Ramos (cell line): ENCODE data around the gene NPHP4.
"Not testable (repeated sequence)": the region's sequence is repeated elsewhere in the genome, so short reads cannot be mapped to it uniquely, and the experiment has no call there.

Experiments used
- in situ Hi-C: fragments of 300-500 bp; cut with MboI; formaldehyde crosslinking; loops from one replicate; pipeline ENCODE4 v1.14.3; 2022; ENCODE audit warnings: low sequenced_read_pairs; ENCODE audit not compliant: unreplicated experiment

Gene NPHP4

DNA sequence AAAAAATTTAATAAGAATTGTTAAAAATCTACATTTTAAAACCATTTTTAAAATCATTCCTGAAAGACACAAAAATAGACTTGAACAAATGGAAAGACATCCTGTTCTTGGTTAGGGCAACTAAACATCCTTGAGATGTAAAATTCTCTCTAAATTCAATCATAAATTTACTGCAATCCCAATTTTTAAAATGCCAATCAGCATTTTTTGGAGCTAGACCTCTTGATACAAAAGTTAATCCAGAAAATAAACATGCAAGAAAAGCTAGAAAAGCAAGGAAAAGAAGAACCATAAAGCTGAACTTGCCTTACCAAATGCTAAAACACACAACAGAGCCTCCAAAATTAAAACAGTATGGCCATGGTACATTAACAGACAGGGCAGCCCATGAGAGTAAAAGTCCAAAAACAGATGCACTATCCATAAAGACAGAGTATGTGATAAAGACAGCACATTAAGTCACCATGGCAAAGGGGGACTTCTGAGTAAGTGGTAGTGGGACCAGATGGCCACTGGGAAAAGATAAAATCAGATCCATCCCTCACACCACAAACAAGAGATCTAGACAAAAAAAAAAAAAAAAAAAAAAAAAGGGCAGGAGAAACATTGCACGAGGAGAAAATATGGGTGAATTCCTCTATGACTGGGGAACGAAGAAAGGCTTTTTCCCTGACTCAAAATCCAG, 51.4 kb downstream of the NPHP4 start:
- in situ Hi-C loops: no loop called here

DNA sequence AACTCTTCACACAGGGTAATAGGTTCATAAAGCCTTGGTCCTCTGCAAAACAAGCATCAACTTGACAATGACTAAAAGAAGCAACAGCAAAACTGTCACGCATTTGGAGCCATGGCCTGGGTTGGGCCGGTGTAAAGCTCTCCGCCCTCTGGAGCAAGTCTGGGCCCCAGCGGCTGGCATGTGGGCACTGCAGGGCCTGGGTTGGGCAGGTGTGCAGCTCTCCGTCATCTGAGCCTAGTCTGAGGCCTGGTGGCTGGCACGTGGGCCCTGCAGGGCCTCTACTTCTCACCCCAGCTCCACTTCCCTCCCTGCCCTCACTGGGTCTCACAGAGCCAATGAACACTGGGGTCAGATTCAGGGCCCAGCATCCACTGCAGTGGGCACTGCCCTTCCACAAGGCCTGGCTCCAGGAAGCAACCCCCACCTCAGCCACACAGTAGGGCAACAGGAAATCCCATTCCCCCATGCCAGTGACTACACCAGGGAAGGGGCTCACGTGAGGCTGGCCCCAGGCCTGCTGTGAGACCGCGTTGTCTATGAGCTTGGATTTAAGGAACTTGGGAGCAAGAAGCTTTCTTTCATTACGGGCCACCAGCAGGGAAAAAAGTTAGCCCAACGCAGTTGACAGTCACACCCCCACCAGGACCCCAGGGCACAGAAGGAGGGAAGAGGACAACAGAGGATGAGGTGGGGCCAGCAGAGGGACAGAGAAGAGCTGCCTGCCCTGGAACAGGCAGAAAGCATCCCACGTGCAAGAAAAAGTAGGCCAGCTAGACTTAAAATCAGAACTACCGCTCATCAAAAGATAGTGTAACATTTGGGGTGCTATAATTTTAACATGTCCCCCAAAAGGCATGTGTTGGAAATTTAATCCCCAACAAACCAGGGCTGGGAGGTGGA, 52.7 kb downstream of the NPHP4 start:
- in situ Hi-C loops: no loop called here

DNA sequence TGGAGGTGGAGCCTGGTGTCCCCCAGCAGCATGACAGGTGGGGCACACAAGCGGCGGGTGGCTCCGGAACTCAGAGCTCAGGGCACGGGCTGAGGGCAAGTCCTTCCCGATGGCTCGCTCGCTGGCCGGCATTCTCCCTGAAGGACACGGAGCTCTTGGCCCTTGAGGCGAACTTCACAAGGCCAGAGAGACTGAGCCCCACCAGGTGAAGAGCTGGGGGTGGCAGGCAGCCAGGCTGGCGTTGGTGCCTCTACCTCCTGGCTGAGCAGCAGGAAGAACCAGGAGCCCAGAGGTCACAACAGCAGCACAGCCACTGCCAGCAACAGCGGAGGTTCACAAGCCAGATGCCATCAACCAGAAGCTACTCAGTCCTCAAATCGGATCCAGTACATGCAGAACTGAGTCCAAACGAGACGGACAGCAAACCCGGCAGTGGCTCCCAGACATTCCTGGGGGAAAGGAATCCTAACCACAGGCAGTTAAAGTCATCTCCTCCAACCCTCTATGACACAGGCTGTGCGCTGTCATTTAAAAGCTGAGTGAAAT, 54.1 kb downstream of the NPHP4 start:
- in situ Hi-C loops: no loop called here

DNA sequence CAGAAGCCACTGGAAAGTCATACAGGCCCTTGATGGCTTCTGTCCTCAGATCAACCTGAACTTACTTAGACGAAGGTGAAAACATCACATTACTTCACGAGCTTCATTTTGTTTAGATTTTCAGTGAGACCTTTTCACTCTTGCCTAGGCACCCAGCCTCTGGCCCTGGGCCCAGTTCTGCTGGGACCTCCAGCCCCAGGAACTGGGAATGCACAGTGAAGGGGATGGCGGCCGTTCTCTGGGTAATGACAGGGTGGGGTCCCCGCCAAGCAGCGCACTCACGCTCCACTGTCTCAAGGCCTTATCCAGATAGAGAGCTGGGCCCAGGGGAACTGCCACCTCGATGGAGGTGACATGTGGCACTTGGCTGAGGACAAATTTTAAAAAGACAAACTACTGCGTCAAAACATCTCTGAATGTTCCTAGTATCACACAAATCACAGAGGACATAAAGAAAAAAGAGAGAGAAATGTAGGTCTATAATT, 54.8 kb downstream of the NPHP4 start:
- in situ Hi-C loops: no loop called here

DNA sequence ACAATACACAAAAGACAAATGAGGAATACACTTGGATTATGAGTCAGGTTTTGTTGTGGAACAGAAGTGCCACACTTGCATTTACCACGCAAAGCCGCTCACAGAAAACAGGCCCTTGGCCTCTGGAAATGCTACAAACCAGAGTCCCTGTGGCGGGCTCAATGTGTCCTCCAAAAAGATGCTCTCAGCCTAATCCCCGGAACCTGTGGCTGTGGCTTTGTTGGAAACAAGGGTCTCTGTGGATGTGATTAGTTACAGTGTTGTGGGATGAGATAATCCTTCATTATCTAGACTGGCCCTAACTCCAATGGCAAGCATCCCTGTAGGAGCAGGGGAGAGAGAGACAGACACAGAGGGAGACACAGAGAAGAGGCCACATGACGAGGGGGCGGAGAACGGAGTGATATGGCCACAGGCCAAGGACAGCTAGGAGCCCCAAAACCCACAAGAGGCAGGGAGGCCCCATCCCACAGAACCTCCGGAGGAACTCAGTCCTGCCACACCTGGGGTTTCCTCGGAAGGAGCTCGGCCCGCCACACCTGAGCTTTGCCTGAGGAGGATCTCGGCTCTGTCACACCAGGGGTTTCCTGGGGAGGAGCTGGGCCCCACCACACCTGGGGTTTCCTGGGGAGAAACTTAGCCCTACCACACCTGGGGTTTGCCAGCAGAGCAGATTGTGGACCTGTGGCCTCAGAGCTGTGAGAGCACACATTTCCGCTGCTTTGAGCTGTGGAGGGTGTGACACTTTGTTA, 55.4 kb downstream of the NPHP4 start:
- in situ Hi-C loops: no loop called here

DNA sequence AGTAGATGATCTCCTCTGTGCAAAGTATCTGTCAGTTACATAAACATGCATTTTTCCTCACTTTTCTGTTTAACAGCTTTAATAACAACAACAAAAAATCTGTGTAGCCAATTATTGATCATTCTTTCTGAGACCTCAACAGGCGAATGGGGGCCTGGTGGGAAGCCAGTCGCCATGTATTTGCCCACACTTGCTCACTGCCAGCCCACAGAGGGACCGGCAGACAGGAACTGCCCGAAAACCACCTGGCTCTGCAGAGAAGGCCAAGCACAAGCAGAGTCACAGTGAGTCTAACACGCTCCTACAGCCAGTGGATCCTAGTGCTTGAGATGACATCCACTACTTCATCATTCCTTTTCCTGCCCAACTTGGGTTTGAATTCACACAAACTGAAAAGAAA, 56.1 kb downstream of the NPHP4 start:
- in situ Hi-C loops: no loop called here

DNA sequence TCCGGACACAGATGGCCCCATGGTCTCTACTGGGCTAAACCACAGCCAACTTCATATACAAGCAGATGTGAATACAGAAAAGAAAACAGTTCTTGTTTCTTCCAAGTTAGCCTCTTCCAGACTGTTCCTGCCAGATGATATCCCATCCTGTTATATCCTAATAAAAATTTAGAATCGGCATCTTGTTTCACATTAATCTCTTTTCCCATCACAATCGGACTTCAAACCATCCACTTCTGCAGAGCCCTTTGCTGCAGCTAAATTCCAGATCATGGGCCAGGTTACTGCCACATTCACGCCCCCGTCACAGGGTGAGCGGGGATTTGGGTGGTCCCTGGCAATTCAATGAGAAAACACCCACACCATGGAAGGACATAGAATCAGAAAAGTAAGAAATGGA, 57.2 kb downstream of the NPHP4 start:
- in situ Hi-C loops: no loop called here

DNA sequence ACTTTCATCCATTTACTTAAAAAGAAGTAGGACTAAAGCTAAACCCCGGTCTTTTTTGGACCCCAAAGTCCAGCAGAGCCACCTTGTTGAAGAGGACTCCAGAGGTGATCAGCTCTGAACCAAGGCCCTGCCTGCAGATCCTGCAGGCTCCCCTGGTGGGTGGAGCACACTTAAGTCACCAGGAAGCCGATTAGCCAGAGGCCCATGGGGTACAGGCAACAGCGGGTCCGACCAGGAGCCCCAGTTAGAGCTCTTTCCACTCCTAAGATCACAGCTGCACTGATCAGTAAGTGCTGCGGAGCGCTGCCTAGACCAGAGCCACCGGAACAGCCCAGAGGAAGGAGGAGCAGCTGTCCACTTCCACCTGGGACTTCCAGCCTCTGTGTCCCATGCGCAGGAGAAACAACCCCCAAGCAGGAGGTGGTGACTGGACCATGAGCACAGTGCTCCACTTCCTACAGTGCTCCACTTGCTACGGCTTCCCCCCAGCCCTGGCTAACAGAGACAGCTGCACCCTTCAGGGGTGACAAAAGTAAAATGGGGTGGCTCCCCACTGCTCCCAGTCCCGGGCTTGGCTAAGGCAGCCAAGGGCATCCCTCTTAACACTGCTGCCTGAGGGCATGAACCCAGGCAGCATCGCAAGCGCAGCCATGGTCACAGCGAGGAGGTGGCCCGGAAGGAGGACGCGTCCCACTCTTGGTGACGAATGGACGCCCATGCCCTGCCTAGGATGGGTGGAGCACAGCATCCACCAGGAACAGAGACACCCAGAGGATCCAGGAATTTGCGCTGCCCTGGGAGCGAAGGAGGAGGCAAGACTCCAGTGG, 58.0 kb downstream of the NPHP4 start:
- in situ Hi-C loops: no loop called here

DNA sequence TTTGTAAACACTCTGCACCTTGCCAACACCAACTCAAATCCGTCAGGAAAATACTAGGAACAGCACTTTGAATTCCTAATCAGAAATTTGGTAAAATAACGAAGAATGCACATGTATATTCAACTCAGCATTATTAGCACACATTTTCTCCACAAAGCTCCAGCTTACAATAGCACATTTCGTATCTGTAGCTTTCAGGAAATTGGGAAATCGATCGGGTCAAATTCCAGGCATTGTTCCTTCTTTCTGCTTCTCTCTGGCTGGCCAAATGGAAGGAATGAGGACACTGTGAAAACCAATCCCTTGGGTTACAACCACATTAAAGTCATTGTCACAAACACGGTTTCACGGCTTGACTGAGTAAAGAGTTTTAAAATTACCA, 58.6 kb downstream of the NPHP4 start:
- in situ Hi-C loops: no loop called here

DNA sequence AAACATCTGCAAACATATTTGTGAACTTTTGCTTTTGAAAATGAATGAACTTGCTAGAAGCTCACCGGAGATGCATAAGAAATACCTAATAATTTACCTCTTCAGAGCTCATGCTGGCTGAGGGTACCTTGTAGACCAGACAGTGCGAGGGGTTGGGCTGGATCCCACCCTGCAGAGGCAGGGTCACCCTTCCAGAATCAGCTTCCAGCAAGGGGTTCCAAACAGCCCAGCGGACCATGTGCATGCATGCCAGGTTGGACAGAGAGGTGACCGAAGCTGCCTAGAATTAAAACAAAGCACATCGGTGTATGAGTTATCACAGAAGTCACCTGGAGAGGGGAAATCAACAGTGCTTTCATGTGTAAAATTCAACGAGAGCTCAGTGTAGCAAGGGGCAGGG, 59.2 kb downstream of the NPHP4 start:
- in situ Hi-C loops: no loop called here

DNA sequence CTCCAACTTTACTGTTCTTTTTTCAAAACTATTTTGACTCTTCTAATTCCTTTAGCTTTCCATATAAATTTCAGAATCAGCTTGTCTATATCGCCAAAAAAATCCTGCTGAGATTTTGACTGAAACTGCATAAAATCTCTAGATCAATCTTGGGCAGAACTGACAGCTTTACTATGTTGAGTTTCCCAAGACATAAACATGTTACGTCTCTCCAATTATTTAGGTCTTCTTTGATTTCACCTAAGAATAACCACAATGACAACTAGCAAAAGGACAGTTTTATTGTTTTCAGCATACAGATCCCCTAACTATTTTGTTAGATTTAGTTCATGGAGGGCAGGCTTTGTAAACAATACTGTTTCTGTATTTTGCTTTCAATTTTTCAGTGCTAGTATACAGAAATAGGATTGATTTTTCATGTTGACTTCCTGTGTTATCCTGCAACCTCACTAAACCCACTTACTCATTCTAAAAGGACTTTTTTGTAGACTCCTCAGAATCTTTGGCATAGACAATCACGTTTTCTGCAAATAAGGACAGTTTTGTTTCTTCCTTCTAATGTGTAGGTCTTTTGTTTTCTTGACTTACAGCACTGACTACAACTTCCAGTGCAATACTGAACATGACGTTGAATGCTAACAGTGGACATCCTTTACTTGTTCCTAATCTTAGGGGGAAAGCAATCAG, 63.4 kb downstream of the NPHP4 start:
- in situ Hi-C loops: no loop called here

DNA sequence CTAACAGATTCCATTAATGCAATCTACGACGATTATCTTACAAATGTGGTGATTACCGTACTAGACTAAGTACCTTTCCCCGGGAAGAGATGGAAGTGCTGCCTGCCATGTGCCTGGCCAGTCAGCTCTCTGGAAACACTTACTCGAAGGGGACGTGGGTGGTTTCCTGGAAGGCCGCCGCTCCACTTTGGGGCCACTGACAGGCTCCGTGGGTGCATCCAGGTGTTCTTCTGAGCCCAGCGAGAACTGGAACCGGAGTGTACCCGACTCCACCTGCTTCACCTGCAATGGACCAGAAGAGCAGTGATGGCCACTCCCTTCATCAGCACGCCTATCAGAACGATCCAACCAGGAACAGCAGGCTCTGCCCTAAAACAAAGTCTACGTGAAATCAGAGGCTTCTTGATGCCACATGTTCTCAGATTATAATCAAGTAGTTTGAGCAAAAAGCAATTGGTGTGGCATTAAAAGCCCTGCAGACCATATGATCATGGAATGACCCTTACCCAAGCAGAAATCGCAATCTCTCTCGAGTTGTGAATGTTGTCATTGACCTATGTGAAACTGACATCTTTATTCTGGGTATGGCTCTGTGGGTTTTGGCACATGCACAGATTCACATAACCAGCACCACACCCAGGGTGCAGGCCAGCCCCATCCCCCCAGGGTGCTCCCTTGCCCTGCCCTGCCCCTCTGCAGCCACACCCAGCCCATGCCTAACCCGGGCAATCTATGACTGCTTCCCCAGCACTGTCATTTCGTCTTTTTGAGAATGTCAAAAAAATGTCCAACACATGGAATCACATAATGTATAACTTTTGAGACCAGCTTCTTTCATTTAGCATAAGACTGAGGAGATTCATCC, 64.5 kb downstream of the NPHP4 start:
- in situ Hi-C loops: no loop called here

DNA sequence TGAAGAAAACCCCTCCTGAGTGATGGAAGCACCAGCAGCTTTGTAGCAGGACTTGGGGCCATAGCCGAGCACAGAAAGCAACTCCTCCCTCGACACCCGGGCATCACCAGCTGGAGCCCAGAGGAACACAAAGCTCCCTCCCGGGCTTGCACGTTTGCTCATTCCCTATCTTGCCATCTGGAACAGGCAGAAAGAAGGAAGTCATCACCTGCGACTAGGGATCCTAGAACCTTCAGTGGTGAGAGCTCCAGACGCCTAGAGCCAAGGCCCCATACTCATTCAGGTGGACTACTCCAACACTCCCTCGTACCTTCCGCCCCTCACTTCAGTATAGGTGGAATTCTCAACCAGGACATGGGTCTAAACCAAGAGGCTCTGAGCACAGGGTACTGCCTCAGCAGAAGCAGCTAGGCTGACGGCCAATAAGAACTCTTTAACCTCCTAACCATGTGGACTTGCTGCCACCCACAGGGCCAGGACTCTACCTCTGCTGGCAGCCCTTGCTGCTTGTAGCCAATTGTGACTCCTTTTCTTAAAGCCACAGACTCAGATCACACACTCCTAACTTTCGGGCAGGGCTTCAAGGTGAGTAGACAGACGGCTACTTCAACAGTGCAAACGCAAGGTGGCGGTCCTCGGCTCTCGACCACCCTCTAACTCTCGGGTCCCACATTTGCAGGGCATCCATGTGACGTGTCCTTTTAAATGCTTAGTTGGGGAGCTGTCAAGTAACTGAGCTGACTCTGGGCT, 65.4 kb downstream of the NPHP4 start:
- in situ Hi-C loops: no loop called here

DNA sequence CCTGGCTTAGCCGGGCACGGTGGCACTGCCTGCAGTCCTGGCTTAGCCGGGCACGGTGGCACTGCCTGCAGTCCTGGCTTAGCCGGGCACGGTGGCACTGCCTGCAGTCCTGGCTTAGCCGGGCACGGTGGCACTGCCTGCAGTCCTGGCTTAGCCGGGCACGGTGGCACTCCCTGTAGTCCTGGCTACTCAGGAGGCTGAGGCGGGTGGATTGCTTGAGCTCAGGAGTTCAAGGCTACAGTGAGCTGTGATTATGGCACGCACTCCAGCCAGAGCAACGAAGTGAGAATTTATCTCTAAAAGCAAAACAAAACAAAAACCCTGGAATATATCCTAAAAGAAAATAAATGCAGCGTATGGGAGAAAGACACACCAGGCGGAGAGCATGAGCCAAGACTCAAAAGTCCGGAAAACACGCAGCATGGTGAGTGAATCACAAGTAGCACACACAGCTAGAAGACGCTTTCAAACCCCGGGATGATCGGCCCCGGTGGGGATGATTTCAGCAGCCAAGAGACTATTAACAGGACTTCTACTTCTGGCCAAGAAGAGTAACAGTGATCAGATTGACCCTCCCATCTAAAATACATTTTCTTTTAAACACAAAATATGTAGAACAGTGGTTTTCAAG, 69.4 kb downstream of the NPHP4 start:
- in situ Hi-C loops: not testable (repeated sequence)

DNA sequence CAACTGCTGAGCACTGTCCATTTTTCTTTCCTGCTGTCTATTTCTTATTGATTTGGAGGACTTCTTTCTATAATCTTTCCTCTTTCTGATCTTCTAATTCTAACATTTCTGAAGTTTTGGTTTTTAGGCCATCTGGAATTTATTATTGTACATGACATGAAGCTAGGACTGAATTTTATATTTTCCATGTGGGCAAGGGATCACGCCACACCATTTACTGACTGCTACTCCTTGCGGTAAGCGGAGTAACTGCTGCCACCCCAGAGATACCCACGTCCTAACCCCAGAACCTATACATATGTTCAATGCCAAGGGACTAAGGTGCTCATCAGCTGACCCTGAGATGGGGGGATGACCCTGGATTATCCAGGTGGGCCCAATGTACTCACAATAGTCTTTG, 70.6 kb downstream of the NPHP4 start:
- in situ Hi-C loops: no loop called here

DNA sequence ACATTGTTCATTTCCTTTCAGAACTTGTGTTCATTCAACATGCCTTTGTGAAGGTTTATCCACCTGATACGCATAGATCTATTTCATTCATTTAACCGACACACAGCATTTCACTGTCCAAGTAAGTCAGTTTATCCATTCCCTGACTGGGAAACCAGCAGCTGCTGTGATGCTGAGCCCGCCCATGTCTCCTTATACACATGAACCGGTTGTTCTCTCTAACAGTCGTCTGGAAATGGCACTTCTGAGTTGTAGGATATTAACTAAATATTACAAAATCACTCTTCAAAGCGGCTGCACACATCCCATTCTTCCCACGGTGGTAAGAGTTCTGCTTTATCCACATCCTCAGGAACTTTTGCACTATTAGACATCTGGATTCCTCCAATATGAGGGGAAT, 71.1 kb downstream of the NPHP4 start:
- in situ Hi-C loops: no loop called here

DNA sequence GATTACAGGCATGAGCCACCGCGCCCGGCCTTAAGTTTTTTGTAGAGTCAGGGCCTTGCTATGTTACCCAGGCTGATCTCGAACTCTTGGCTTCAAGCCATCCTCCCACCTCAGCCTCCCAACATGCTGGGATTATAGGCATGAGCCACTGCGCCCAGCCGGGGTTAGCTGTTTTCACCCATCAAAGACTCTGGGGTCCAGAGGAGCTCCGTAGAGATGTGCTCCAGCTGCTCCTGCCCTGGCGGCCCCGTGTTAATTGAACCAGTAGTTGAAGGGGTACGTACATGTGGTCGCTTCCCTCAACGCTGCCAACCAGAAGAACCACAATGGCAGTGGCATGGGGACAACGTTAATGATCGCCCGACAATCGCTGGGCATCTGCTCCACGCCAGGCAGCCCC, 72.0 kb downstream of the NPHP4 start:
- in situ Hi-C loops: no loop called here
